NCI-H748 (cell line): Measurements from ENCODE around the gene RPL10A.

ENCODE experiments used
- DNase-seq: peaks from one replicate; lab custom pipeline; 2025; ENCODE audit not compliant: unreplicated experiment; lab: John Stamatoyannopoulos, UW

The RPL10A gene

GRCh38 chr6:35445691-35446090, 22.5 kb upstream of the RPL10A start:
- DNase-seq = no peak

GRCh38 chr6:35448191-35448590, 20.0 kb upstream of the RPL10A start:
- DNase-seq = no peak

GRCh38 chr6:35449287-35449881, 18.8 kb upstream of the RPL10A start:
- DNase-seq = peak; percentile 82

- peak; percentile 63 for DNase-seq
These were observed 16.6 kb upstream of the RPL10A start for GRCh38 chr6:35451354-35452182.

- DNase-seq = peak; percentile 95
These were observed 15.8 kb upstream of the RPL10A start, which contains the start of gene FANCE for GRCh38 chr6:35452183-35453090. FANCE (plus strand) TSS chr6:35452338; CDS start chr6:35452546, 208 bp downstream.

GRCh38 chr6:35453236-35453635, 15.0 kb upstream of the RPL10A start:
- no peak for DNase-seq

- no peak for DNase-seq
These were observed 13.7 kb upstream of the RPL10A start for GRCh38 chr6:35454391-35455110.

GRCh38 chr6:35457907-35458306, 10.3 kb upstream of the RPL10A start:
- no peak for DNase-seq

- DNase-seq = no peak
These were observed 6.9 kb upstream of the RPL10A start for GRCh38 chr6:35461270-35461669.

GRCh38 chr6:35463292-35463691, 4.9 kb upstream of the RPL10A start:
- DNase-seq = no peak

GRCh38 chr6:35465646-35466045, 2.6 kb upstream of the RPL10A start:
- DNase-seq = no peak

- peak; percentile 80 for DNase-seq
These were observed 964 bp downstream of the RPL10A start for GRCh38 chr6:35468980-35469750.

GRCh38 chr6:35469751-35470662, 1.8 kb downstream of the RPL10A start:
- DNase-seq = no peak

- no peak for DNase-seq
These were observed 2.5 kb downstream of the RPL10A start for GRCh38 chr6:35470663-35471120.

GRCh38 chr6:35471836-35472345, 3.7 kb downstream of the RPL10A start:
- no peak for DNase-seq

- no peak for DNase-seq
These were observed 5.1 kb downstream of the RPL10A start for GRCh38 chr6:35473075-35473849.

GRCh38 chr6:35473850-35474130, 5.6 kb downstream of the RPL10A start:
- DNase-seq = no peak
